Hepatocyte (in vitro differentiated cells): ENCODE results near the gene MIEF1. TPM values are rescaled to one million over a fixed set of nuclear protein-coding genes. Genes with fewer than 3 reads are reported as not detected.

Experiments
- DNase-seq: peaks from one replicate; pipeline ENCODE4 v3.0.0-alpha.2; 2016; ENCODE audit warnings: low spot score
- H2AFZ ChIP-seq: fragments of 200-600 bp; sonication (generic); 2 replicates; pipeline ENCODE4 v1.6.0; 2016; ENCODE audit warnings: antibody characterized with exemption, mild to moderate bottlenecking
- H3K27ac ChIP-seq: fragments of 200-600 bp; sonication (generic); 2 replicates; pipeline ENCODE4 v1.5.1; 2016; ENCODE audit warnings: mild to moderate bottlenecking
- H3K27me3 ChIP-seq: fragments of 200-600 bp; sonication (generic); 2 replicates; pipeline ENCODE4 v1.6.1; 2016
- H3K36me3 ChIP-seq: fragments of 200-600 bp; sonication (generic); replicated peaks from 2 replicates; pipeline ENCODE4 v1.5.1; 2016; ENCODE audit warnings: low read depth; ENCODE audit not compliant: insufficient read depth
- H3K4me1 ChIP-seq: fragments of 200-600 bp; sonication (generic); 2 replicates; pipeline ENCODE4 v1.5.1; 2016; ENCODE audit warnings: mild to moderate bottlenecking, moderate library complexity; ENCODE audit not compliant: insufficient read depth
- H3K4me2 ChIP-seq: fragments of 200-600 bp; sonication (generic); 2 replicates; pipeline ENCODE4 v1.6.0; 2016
- H3K4me3 ChIP-seq: fragments of 200-600 bp; sonication (generic); 2 replicates; pipeline ENCODE4 v1.5.1; 2016; ENCODE audit warnings: mild to moderate bottlenecking
- H3K79me2 ChIP-seq: fragments of 200-600 bp; sonication (generic); 2 replicates; pipeline ENCODE4 v1.6.0; 2017; ENCODE audit warnings: mild to moderate bottlenecking
- H3K9me2 ChIP-seq: fragments of 200-600 bp; sonication (generic); replicated peaks from 2 replicates; pipeline ENCODE4 v1.6.0; 2017; ENCODE audit warnings: mild to moderate bottlenecking; ENCODE audit not compliant: insufficient read depth
- H3K9me3 ChIP-seq: fragments of 200-600 bp; sonication (generic); 2 replicates; pipeline ENCODE4 v1.5.1; 2016; ENCODE audit warnings: low read depth, mild to moderate bottlenecking
- H4K20me1 ChIP-seq: fragments of 200-600 bp; sonication (generic); 2 replicates; pipeline ENCODE4 v1.6.0; 2016; ENCODE audit warnings: mild to moderate bottlenecking; ENCODE audit not compliant: insufficient read depth, poor library complexity, severe bottlenecking
- EZH2 ChIP-seq: fragments of 200-600 bp; sonication (generic); IDR thresholded peaks from 2 replicates; pipeline ENCODE4 v1.6.1; 2016; ENCODE audit warnings: antibody characterized with exemption, mild to moderate bottlenecking, borderline replicate concordance
- EZH2phosphoT487 ChIP-seq: fragments of 200-600 bp; sonication (generic); IDR thresholded peaks from one replicate; pipeline ENCODE4 v1.6.1; 2018; ENCODE audit warnings: antibody characterized with exemption, mild to moderate bottlenecking, low read depth, moderate library complexity; ENCODE audit not compliant: unreplicated experiment, severe bottlenecking
- WGBS: methylation state at CpG from one replicate; pipeline ENCODE4 v1.1.6; 2016; ENCODE audit warnings: low lambda C conversion rate; ENCODE audit errors: missing lambda C conversion rate; 5-methylcytosine and 5-hydroxymethylcytosine counted together
- polyA plus RNA-seq: library from polyadenylated mRNA; unstranded; fragments of >200 nt; fragmentation: Nextera tagmentation; extraction: Ambion mirVana; gene quantifications from 2 replicates; pipeline ENCODE4 v1.2.1, GENCODE V29; 2016
- total RNA-seq: library from RNA; depleted of rRNA; stranded (reverse); fragments of >200 nt; gene quantifications from 2 replicates; pipeline ENCODE4 v1.2.3, GENCODE V29; 2014
- TF ChIP-seq, protein P1 (sequence below): fragments of 200-600 bp; sonication (generic); IDR thresholded peaks from 2 replicates; pipeline ENCODE4 v1.5.1; 2016; ENCODE audit warnings: antibody characterized with exemption, mild to moderate bottlenecking; ENCODE audit not compliant: poor library complexity

The MIEF1 gene
- total and polyA plus RNA-seq, 2 experiments from 2014 or later, result 22.2 to 31.8 TPM

DNA sequence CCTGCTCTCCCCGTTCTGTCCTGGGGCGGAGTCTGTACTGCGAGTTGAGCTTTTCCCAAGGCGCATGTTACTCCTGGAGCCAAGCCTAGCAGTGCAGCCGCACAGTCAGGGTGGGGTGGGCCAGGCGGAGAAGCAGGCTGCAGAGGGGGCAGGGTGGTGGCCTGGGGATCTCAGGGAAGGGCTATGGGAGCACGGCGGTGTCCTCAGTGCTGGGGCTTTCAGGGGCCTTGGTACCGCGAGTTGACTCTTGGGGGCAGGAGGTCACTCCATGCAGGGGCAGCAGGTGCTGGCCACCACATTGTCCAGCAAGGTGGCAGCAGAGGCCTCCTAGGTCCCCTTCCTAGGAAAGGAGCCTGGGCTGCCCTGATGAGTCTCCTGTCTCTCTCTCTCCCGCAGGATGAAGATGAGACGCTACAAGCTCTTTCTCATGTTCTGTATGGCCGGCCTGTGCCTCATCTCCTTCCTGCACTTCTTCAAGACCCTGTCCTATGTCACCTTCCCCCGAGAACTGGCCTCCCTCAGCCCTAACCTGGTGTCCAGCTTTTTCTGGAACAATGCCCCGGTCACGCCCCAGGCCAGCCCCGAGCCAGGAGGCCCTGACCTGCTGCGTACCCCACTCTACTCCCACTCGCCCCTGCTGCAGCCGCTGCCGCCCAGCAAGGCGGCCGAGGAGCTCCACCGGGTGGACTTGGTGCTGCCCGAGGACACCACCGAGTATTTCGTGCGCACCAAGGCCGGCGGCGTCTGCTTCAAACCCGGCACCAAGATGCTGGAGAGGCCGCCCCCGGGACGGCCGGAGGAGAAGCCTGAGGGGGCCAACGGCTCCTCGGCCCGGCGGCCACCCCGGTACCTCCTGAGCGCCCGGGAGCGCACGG lies 14.9 kb upstream of the MIEF1 start:
- no peaks in the 10 kb centered on the region for H4K20me1 ChIP-seq
- H3K4me3 ChIP-seq, result no peak overlapping the region
- no peak for DNase-seq
- no peak overlapping the region for H2AFZ ChIP-seq
- TF ChIP-seq EZH2 (no peak), EZH2phosphoT487 (no peak)
- TF ChIP-seq, protein P1, sequence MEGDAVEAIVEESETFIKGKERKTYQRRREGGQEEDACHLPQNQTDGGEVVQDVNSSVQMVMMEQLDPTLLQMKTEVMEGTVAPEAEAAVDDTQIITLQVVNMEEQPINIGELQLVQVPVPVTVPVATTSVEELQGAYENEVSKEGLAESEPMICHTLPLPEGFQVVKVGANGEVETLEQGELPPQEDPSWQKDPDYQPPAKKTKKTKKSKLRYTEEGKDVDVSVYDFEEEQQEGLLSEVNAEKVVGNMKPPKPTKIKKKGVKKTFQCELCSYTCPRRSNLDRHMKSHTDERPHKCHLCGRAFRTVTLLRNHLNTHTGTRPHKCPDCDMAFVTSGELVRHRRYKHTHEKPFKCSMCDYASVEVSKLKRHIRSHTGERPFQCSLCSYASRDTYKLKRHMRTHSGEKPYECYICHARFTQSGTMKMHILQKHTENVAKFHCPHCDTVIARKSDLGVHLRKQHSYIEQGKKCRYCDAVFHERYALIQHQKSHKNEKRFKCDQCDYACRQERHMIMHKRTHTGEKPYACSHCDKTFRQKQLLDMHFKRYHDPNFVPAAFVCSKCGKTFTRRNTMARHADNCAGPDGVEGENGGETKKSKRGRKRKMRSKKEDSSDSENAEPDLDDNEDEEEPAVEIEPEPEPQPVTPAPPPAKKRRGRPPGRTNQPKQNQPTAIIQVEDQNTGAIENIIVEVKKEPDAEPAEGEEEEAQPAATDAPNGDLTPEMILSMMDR, result no peak
- no peaks in the 10 kb centered on the region for H3K27me3 ChIP-seq
- no peaks in the 10 kb centered on the region for H3K9me2 ChIP-seq
- no peaks in the 10 kb centered on the region for H3K9me3 ChIP-seq
- H3K36me3 ChIP-seq, result no peaks in the 10 kb centered on the region
- 92% methylated on average over 34 of the region's 45 CpGs for WGBS
- peaks cover 6% of the 10 kb centered on the region for H3K79me2 ChIP-seq
- H3K4me2 ChIP-seq, result no peak overlapping the region
- H3K27ac ChIP-seq, result no peak overlapping the region
- peaks cover 4% of the 10 kb centered on the region for H3K4me1 ChIP-seq

DNA sequence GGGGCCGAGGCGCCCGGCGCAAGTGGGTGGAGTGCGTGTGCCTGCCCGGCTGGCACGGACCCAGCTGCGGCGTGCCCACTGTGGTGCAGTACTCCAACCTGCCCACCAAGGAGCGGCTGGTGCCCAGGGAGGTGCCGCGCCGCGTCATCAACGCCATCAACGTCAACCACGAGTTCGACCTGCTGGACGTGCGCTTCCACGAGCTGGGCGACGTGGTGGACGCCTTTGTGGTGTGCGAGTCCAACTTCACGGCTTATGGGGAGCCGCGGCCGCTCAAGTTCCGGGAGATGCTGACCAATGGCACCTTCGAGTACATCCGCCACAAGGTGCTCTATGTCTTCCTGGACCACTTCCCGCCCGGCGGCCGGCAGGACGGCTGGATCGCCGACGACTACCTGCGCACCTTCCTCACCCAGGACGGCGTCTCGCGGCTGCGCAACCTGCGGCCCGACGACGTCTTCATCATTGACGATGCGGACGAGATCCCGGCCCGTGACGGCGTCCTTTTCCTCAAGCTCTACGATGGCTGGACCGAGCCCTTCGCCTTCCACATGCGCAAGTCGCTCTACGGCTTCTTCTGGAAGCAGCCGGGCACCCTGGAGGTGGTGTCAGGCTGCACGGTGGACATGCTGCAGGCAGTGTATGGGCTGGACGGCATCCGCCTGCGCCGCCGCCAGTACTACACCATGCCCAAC lies 14.1 kb upstream of the MIEF1 start:
- TF ChIP-seq, protein P1, result no peak
- no peak for TF ChIP-seq EZH2phosphoT487
- TF ChIP-seq EZH2, result no peak
- Histone ChIP-seq H3K9me2 (no peaks in the 10 kb centered on the region), H3K36me3 (no peaks in the 10 kb centered on the region), H3K27me3 (no peaks in the 10 kb centered on the region), H4K20me1 (no peaks in the 10 kb centered on the region), H3K27ac (no peak overlapping the region), H2AFZ (no peak overlapping the region), H3K79me2 (peaks cover 6% of the 10 kb centered on the region), H3K4me1 (peaks cover 4% of the 10 kb centered on the region), H3K4me2 (no peak overlapping the region), H3K4me3 (no peak overlapping the region), H3K9me3 (no peaks in the 10 kb centered on the region)
- DNase-seq, result no peak
- WGBS, result 98% methylated on average over 66 of the region's 70 CpGs

DNA sequence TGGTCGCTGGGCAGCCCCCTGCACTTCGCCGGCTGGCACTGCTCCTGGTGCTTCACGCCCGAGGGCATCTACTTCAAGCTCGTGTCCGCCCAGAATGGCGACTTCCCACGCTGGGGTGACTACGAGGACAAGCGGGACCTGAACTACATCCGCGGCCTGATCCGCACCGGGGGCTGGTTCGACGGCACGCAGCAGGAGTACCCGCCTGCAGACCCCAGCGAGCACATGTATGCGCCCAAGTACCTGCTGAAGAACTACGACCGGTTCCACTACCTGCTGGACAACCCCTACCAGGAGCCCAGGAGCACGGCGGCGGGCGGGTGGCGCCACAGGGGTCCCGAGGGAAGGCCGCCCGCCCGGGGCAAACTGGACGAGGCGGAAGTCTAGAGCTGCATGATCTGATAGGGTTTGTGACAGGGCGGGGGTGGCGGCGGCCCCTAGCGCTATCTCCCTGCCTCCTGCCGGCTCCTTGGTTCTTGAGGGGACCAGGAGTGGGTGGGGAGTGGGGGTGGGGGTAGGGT lies 13.5 kb upstream of the MIEF1 start:
- DNase-seq, result no peak
- 95% methylated on average over 38 of the region's 39 CpGs for WGBS
- H3K27me3 ChIP-seq, result no peaks in the 10 kb centered on the region
- H4K20me1 ChIP-seq, result no peaks in the 10 kb centered on the region
- H3K4me1 ChIP-seq, result peaks cover 4% of the 10 kb centered on the region
- no peak overlapping the region for H3K4me3 ChIP-seq
- no peaks in the 10 kb centered on the region for H3K36me3 ChIP-seq
- TF ChIP-seq EZH2 (no peak), EZH2phosphoT487 (no peak)
- TF ChIP-seq, protein P1, result no peak
- no peaks in the 10 kb centered on the region for H3K9me2 ChIP-seq
- no peaks in the 10 kb centered on the region for H3K9me3 ChIP-seq
- peaks cover 6% of the 10 kb centered on the region for H3K79me2 ChIP-seq
- no peak overlapping the region for H2AFZ ChIP-seq
- H3K4me2 ChIP-seq, result no peak overlapping the region
- H3K27ac ChIP-seq, result no peak overlapping the region
